GM19438 (cell line): ENCODE data around the gene TBC1D22A.

ENCODE experiments used
- ATAC-seq: cut with Tn5 transposase; IDR thresholded peaks from one replicate; pipeline ENCODE4 v1.9.1; 2021; ENCODE audit warnings: low read depth; ENCODE audit not compliant: unreplicated experiment

Gene TBC1D22A

GRCh38 chr22:47153854-47154525, 391.5 kb downstream of the TBC1D22A start:
- ATAC-seq: no peak

DNA sequence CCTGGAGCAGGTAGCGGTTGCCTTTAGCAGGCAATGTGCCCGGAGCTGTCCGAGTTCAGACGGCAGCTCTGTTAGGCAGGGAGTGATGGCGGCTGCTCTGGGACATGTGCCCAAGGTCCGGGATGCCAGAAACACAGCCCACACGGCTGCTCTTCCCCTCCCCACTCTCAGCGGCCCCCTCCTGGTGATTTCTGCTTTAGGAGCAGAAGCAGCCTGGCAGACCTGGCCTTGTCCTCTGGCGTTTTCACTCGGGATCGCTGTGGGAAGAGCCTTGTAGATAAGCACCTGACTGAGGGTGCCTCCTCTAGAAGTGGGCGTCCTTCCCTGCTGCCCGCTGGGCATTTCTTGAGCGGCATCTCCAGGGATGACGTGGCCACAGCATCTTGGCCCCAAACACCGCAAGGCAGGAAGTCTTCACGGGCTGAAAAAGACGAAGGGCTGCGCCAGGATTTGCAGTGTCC, 392.2 kb downstream of the TBC1D22A start:
- ATAC-seq: no peak

DNA sequence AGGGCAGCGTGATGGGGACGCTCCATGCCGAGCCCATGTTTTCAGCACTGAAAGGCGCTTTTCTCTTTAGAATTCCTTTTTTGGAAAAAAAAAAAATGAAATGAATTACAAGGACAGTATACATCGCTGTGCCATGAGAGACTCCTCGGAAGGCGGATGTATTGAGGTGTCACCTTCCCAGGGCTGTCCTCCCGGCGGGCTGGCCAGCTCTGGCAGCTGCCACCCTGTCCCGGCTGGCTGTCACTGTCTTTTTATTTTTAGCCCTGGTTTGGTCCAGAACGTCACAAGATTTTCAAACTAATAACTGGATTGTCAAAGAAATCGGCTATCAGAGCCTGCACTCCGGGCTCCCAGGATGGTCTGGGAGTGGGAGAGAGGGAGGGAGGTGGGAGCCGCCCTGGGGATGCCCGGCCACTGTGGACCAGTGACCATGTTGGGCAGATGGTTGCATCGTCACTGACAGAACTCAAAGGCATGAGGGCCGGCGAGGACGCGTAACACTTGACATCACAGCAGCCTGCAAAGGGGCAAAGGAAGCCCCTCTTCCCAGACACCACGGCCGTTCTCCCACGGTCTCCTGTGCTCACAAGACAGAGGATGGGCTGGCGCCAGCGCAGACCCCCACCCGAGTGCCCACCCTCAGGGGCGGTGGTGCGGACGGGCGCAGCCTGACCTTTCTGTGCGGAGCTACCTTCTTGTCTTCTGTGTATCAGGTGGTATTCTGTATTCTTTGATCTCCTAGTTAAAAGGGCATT, 392.9 kb downstream of the TBC1D22A start:
- ATAC-seq: no peak

DNA sequence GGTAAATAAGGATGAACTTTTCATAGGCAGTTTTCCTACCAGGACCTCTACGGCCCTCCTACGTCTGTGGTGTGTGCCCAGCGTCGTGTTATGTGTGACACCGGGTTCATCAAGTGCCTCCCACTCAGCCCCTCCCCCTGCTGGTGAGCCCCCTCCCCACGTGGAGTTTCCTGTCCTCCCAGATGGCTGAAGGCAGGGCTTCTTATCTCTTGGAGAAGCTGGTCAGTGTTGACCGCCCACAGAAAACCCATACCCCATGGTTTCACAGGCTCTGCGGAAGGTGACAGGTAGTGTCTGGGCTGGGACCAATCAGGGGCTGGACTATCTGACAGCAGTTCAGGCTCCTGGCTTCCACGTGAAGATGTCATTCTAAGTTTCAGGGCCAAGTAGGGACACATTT, 393.5 kb downstream of the TBC1D22A start:
- no peak for ATAC-seq

DNA sequence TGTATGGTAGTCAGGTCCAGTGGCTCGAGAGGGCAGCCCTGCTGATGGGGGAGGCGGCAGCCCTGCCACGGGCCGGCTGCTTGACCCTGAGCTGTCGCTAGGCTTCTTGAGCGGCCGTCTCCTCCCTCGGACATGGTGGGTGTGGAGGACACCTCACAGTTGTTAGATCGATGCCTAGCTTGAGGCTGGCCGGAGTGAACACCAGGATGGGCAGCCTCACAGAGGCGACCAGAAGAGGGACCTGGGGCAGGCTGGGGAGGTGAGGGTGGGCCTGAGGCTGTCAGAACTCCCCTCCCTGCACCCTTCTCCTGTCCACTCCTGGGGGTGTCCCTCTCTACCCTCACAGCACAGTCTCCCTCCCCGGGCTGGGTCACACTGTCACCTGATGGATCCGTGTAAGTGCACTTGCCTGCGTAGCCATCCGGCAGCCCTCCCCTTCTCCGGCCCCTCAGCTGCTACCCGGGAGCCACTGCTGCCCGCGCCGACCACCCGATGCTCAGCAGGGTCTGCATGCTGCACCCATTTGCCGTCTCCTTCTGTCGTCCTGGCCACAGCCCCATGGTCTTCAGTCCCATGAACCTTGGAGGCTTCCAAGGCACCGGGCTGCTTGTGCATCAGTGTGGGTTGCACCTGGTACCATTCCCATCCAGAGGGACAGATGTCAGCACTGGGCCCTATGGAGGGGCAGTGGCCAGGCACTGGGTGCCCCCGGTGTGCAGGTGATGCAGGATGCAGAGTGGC, 394.1 kb downstream of the TBC1D22A start:
- no peak for ATAC-seq

GRCh38 chr22:47157093-47157420, 394.6 kb downstream of the TBC1D22A start:
- ATAC-seq: no peak

- no peak for ATAC-seq
These were observed 395.2 kb downstream of the TBC1D22A start for GRCh38 chr22:47157486-47158270.

- ATAC-seq: no peak
These were observed 396.0 kb downstream of the TBC1D22A start for GRCh38 chr22:47158457-47158856.

DNA sequence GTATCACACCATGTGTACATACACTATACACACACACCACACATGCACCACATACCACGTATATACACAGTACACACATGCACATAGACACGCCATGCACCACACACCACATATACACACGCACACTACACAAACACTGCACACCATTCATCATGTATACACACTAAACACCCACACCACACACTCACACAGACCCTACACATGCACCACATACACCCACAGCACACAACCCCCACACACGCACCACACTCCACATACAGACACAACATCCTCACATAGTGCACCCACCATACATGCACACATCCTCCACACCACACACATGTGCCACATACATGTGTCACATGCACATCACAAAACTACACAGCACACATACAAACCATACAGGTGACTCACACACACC, 397.1 kb downstream of the TBC1D22A start:
- ATAC-seq: no peak

GRCh38 chr22:47160141-47160541, 397.7 kb downstream of the TBC1D22A start:
- no peak for ATAC-seq

DNA sequence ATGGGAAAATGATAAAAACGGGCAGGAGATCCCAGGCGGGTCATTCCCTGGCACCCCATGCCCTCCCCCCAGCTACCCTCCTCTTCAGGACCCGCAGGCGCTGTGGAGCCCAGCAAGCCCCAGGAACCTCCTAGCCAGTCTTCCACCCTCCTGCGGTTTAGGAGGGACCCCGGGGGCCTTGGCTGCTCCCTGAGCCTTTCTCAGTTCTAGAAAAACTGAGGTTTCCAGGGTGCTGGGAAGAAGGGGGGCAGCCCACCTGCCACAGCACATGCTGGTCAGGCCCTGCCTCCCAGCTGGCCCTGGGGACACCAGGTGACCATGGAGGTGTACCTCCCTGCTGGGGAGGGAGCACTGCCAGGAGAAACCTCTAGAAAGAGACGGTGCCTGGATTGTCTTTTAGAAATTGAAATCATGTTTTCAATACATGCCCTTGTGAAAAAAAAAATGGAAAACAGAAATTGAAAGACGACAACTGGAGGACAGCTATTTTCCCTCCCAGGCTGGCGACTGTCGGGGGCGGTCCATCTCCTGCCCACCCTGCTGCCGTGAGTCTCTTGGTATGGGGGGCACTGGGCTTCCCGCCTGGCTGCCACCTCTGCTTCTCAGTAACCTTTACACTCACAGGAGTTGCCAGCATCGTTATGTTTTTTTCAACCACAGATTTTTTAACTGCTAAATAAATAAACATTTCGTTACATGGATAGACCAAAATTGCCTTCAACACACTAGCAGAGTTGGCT, 398.5 kb downstream of the TBC1D22A start:
- ATAC-seq: no peak

GRCh38 chr22:47161631-47162030, 399.2 kb downstream of the TBC1D22A start:
- no peak for ATAC-seq

GRCh38 chr22:47162865-47163264, 400.4 kb downstream of the TBC1D22A start:
- ATAC-seq: no peak

- ATAC-seq: no peak
These were observed 401.0 kb downstream of the TBC1D22A start for GRCh38 chr22:47163481-47163855.

DNA sequence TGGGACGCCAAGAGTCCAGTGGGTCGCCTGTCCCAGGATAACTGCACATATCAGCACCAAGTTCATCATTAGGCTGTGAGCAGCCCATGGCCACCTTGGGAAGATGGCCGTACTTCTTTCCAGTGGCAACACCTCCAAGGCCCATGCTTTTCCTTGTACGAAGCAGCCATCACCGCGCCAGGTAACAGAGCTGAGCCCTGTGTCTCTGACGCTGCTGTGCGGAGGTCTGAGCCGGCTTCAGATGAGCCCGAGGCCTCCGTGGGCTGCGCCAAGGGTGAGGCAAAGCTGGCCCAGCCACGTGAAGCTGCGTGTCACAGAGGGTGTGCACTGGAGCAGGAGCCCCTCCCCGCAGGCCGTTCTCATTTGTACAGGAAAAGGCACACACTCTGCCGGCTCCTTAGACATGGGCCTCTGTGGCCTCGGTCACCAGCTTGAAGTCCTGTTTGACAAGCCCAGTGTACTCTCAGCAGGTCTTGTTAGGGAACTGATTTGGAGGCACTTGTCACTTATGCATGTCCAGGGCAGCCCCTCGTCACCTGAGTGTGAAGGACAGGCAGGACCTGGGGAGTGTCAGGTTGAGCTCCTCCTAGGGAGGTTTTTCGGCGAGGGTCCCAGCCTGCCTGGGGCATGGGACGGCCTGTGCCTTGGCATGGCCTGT, 401.5 kb downstream of the TBC1D22A start:
- ATAC-seq: no peak

DNA sequence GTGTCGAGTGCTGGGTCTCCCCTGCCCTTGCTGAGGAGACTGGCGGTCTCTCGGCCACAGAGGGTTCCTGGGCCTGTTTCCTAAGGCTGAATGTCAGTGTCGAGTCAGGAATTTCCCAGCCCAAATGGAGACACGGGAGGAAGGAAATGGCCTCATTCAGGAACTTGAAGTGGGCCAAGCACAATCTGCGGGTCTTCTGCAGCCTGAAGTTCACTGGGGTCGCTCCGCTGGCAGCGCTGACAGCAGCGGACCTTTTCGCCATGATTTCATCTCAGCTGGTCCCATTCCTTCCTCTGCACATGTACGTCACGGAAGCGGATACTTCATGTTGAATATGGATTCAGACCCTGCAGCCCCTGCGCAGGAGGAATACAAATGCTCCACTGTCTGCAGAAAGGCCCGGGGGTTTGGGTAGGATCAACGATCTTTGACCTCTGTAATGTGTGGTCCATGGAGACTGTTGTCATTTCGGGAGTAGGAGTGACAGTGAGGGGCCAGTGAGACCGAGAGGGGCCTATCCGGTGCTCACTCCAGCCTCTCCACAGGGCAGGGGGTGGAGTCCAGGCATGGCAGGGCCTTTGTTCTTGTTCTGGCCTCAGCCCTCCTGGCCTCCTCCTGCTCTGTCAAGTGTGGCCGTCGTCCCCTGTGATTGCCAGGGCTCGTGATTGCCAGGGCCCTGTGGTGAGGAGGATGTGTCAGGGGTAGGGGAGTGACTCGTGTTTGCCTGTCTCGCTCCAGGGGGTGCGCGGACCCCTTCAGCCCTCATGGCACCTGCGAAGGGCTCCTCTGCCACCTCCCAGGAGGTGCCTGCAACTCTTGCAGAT, 402.3 kb downstream of the TBC1D22A start:
- ATAC-seq: no peak

GRCh38 chr22:47165338-47166032, 403.0 kb downstream of the TBC1D22A start:
- no peak for ATAC-seq

DNA sequence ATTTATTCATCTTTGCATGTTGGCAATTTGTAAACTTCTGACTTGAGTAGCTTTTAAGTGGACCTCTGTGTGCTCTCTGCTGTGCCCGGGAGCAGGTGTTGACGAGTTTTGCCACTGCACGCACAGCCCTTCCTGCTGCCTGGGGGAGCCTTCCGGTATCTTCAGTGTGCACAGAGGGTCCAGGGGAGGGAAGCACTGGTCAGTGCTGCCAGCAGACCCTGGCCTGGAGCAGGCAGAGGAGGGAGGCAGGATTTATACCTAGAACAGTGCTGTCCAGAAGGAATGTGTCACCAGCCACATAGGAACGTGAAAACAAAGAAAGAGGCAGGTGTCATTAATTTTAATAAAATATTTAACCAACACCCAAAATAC, 403.6 kb downstream of the TBC1D22A start:
- ATAC-seq: no peak
